ENCODE measurements around the gene PPP3CA.

The PPP3CA gene

GRCh38 chr4:101265816-101266172 is 81.5 kb downstream of the PPP3CA start:
- DNase-seq (ENCODE audit: low spot score) = no peak
- H3K4me3 ChIP-seq (ENCODE audit: severe bottlenecking) = no peak overlapping the region
- H3K27me3 ChIP-seq (ENCODE audit: insufficient read depth, poor library complexity, severe bottlenecking) = no peaks in the 10 kb centered on the region
- peak overlapping the region; percentile 26 for H3K27ac ChIP-seq (ENCODE audit: poor library complexity, severe bottlenecking)
- H3K36me3 ChIP-seq (ENCODE audit: low read depth) = no peaks in the 10 kb centered on the region
- ATAC-seq (ENCODE audit: low read depth) = peak; percentile 82
- no peak for TF ChIP-seq CTCF (IDR thresholded peaks at IDR 0.05; ENCODE audit: poor library complexity, severe bottlenecking)
- peaks cover 26% of the 10 kb centered on the region for H3K4me1 ChIP-seq (ENCODE audit: insufficient read depth, poor library complexity, severe bottlenecking)
- no peaks in the 10 kb centered on the region for H3K9me3 ChIP-seq (ENCODE audit: severe bottlenecking)

GRCh38 chr4:101264993-101265815 is 82.1 kb downstream of the PPP3CA start:
- peaks cover 27% of the 10 kb centered on the region for H3K4me1 ChIP-seq (ENCODE audit: insufficient read depth, poor library complexity, severe bottlenecking)
- DNase-seq (ENCODE audit: low spot score) (no peak), ATAC-seq (ENCODE audit: low read depth) (peak; percentile 67)
- no peaks in the 10 kb centered on the region for H3K36me3 ChIP-seq (ENCODE audit: low read depth)
- no peak overlapping the region for H3K4me3 ChIP-seq (ENCODE audit: severe bottlenecking)
- no peaks in the 10 kb centered on the region for H3K9me3 ChIP-seq (ENCODE audit: severe bottlenecking)
- no peaks in the 10 kb centered on the region for H3K27me3 ChIP-seq (ENCODE audit: insufficient read depth, poor library complexity, severe bottlenecking)
- no peak for TF ChIP-seq CTCF (IDR thresholded peaks at IDR 0.05; ENCODE audit: poor library complexity, severe bottlenecking)
- H3K27ac ChIP-seq (ENCODE audit: poor library complexity, severe bottlenecking) = peak overlapping the region; percentile 26

- no peaks in the 10 kb centered on the region for H3K27me3 ChIP-seq (ENCODE audit: insufficient read depth, poor library complexity, severe bottlenecking)
- no peaks in the 10 kb centered on the region for H3K9me3 ChIP-seq (ENCODE audit: severe bottlenecking)
- no peak for ATAC-seq (ENCODE audit: low read depth)
- no peak overlapping the region for H3K4me3 ChIP-seq (ENCODE audit: severe bottlenecking)
- no peak for DNase-seq (ENCODE audit: low spot score)
- H3K27ac ChIP-seq (ENCODE audit: poor library complexity, severe bottlenecking) = no peak overlapping the region
- peaks cover 29% of the 10 kb centered on the region for H3K4me1 ChIP-seq (ENCODE audit: insufficient read depth, poor library complexity, severe bottlenecking)
- H3K36me3 ChIP-seq (ENCODE audit: low read depth) = no peaks in the 10 kb centered on the region
- no peak for TF ChIP-seq CTCF (IDR thresholded peaks at IDR 0.05; ENCODE audit: poor library complexity, severe bottlenecking)
Observed at GRCh38 chr4:101264512-101264911, 82.8 kb downstream of the PPP3CA start.

- Histone ChIP-seq H3K27me3 (ENCODE audit: insufficient read depth, poor library complexity, severe bottlenecking) (no peaks in the 10 kb centered on the region), H3K9me3 (ENCODE audit: severe bottlenecking) (no peaks in the 10 kb centered on the region), H3K27ac (ENCODE audit: poor library complexity, severe bottlenecking) (no peak overlapping the region), H3K36me3 (ENCODE audit: low read depth) (no peaks in the 10 kb centered on the region), H3K4me3 (ENCODE audit: severe bottlenecking) (no peak overlapping the region), H3K4me1 (ENCODE audit: insufficient read depth, poor library complexity, severe bottlenecking) (peaks cover 29% of the 10 kb centered on the region)
- no peak for DNase-seq (ENCODE audit: low spot score)
- TF ChIP-seq CTCF (IDR thresholded peaks at IDR 0.05; ENCODE audit: poor library complexity, severe bottlenecking) = no peak
- ATAC-seq (ENCODE audit: low read depth) = no peak
Observed at GRCh38 chr4:101262683-101263082, 84.6 kb downstream of the PPP3CA start.

GRCh38 chr4:101259876-101260275 is 87.5 kb downstream of the PPP3CA start:
- no peak for TF ChIP-seq CTCF (IDR thresholded peaks at IDR 0.05; ENCODE audit: poor library complexity, severe bottlenecking)
- Histone ChIP-seq H3K27ac (ENCODE audit: poor library complexity, severe bottlenecking) (no peak overlapping the region), H3K4me1 (ENCODE audit: insufficient read depth, poor library complexity, severe bottlenecking) (peaks cover 9% of the 10 kb centered on the region), H3K27me3 (ENCODE audit: insufficient read depth, poor library complexity, severe bottlenecking) (no peaks in the 10 kb centered on the region), H3K9me3 (ENCODE audit: severe bottlenecking) (no peaks in the 10 kb centered on the region), H3K36me3 (ENCODE audit: low read depth) (no peaks in the 10 kb centered on the region), H3K4me3 (ENCODE audit: severe bottlenecking) (no peak overlapping the region)
- DNase-seq (ENCODE audit: low spot score) (no peak), ATAC-seq (ENCODE audit: low read depth) (no peak)

All from RWPE2 (cell line).